Measurements from ENCODE around the gene KRTAP3-1. TPM values are rescaled to one million over a fixed set of nuclear protein-coding genes. Genes with fewer than 3 reads are reported as not detected.

Gene KRTAP3-1
- total RNA-seq, 1 experiment from 2014 or later: not detected

Other genes with a start within 250 kb of the KRTAP3-1 start
- not detected in 3 replicates for gene KRT26, start 236.9 kb downstream of the KRTAP3-1 start, total RNA-seq (2021)
- gene KRT27, start 226.6 kb downstream of the KRTAP3-1 start, total RNA-seq (2021): not detected in 3 replicates
- gene KRT28, start 209.2 kb downstream of the KRTAP3-1 start, total RNA-seq (2021): not detected in 3 replicates
- 23.2 to 27.6 TPM (median 24.2 TPM) in 3 replicates for gene KRT10, start 186.5 kb downstream of the KRTAP3-1 start, total RNA-seq (2021)
- gene KRT12, start 141.9 kb downstream of the KRTAP3-1 start, total RNA-seq (2021): not detected in 3 replicates
- gene KRT20, start 123.9 kb downstream of the KRTAP3-1 start, total RNA-seq (2021): 0.21 to 0.42 TPM (median 0.30 TPM) in 3 replicates
- gene KRT23, start 71.5 kb downstream of the KRTAP3-1 start, total RNA-seq (2021): not detected in 3 replicates
- not detected in 3 replicates for gene KRT39, start 42.2 kb downstream of the KRTAP3-1 start, total RNA-seq (2021)
- gene KRT40, start 24.8 kb downstream of the KRTAP3-1 start, total RNA-seq (2021): not detected in 3 replicates
- not detected in 3 replicates for gene KRTAP3-3, start 15.0 kb downstream of the KRTAP3-1 start, total RNA-seq (2021)
- not detected in 3 replicates for gene KRTAP3-2, start 9.2 kb downstream of the KRTAP3-1 start, total RNA-seq (2021)
- gene KRTAP1-5, start 18.1 kb upstream of the KRTAP3-1 start, total RNA-seq (2021): not detected in 3 replicates
- not detected in 3 replicates for gene KRTAP1-4, start 21.1 kb upstream of the KRTAP3-1 start, total RNA-seq (2021)
- not detected in 3 replicates for gene KRTAP1-3, start 25.7 kb upstream of the KRTAP3-1 start, total RNA-seq (2021)
- not detected in 3 replicates for gene KRTAP1-1, start 32.3 kb upstream of the KRTAP3-1 start, total RNA-seq (2021)
- not detected in 3 replicates for gene KRTAP2-1, start 38.2 kb upstream of the KRTAP3-1 start, total RNA-seq (2021)
- not detected in 3 replicates for gene KRTAP2-2, start 46.1 kb upstream of the KRTAP3-1 start, total RNA-seq (2021)
- not detected in 3 replicates for gene KRTAP2-3, start 51.0 kb upstream of the KRTAP3-1 start, total RNA-seq (2021)
- gene KRTAP2-4, start 56.8 kb upstream of the KRTAP3-1 start, total RNA-seq (2021): not detected in 3 replicates
- gene KRTAP4-7, start 75.0 kb upstream of the KRTAP3-1 start, total RNA-seq (2021): not detected in 3 replicates
- gene KRTAP4-8, start 89.0 kb upstream of the KRTAP3-1 start, total RNA-seq (2021): not detected in 3 replicates
- gene KRTAP4-16, start 93.1 kb upstream of the KRTAP3-1 start, total RNA-seq (2021): not detected in 3 replicates
- gene KRTAP4-9, start 96.3 kb upstream of the KRTAP3-1 start, total RNA-seq (2021): not detected in 3 replicates
- not detected in 3 replicates for gene KRTAP4-11, start 109.2 kb upstream of the KRTAP3-1 start, total RNA-seq (2021)
- not detected in 3 replicates for gene KRTAP4-12, start 115.1 kb upstream of the KRTAP3-1 start, total RNA-seq (2021)
- not detected in 3 replicates for gene KRTAP4-6, start 131.4 kb upstream of the KRTAP3-1 start, total RNA-seq (2021)
- not detected in 3 replicates for gene KRTAP4-5, start 140.7 kb upstream of the KRTAP3-1 start, total RNA-seq (2021)
- not detected in 3 replicates for gene KRTAP4-4, start 151.6 kb upstream of the KRTAP3-1 start, total RNA-seq (2021)
- gene KRTAP4-3, start 159.1 kb upstream of the KRTAP3-1 start, total RNA-seq (2021): not detected in 3 replicates
- not detected in 3 replicates for gene KRTAP4-2, start 169.1 kb upstream of the KRTAP3-1 start, total RNA-seq (2021)
- not detected in 3 replicates for gene KRTAP4-1, start 175.8 kb upstream of the KRTAP3-1 start, total RNA-seq (2021)
- gene KRTAP9-1, start 180.8 kb upstream of the KRTAP3-1 start, total RNA-seq (2021): not detected in 3 replicates
- not detected in 3 replicates for gene KRTAP9-2, start 217.5 kb upstream of the KRTAP3-1 start, total RNA-seq (2021)
- gene KRTAP9-3, start 223.3 kb upstream of the KRTAP3-1 start, total RNA-seq (2021): not detected in 3 replicates
- not detected in 3 replicates for gene KRTAP9-8, start 228.9 kb upstream of the KRTAP3-1 start, total RNA-seq (2021)
- not detected in 3 replicates for gene KRTAP9-4, start 240.6 kb upstream of the KRTAP3-1 start, total RNA-seq (2021)
- not detected in 3 replicates for gene KRTAP9-9, start 246.3 kb upstream of the KRTAP3-1 start, total RNA-seq (2021)

Data from WTC11 (cell line).